GM08714 (cell line): ENCODE data around the gene LRRC74B.

ENCODE experiments used
- H3K4me3 ChIP-seq: fragments of 200-500 bp; sonication (Bioruptor generic); 2 replicates; pipeline ENCODE4 v1.5.1; 2014; ENCODE audit warnings: mild to moderate bottlenecking, low read length, inconsistent platforms
- ZNF274 ChIP-seq: IDR thresholded peaks from 2 replicates; pipeline ENCODE4 v1.6.1; 2012; ENCODE audit warnings: mild to moderate bottlenecking, low read depth, low read length

Gene LRRC74B

DNA sequence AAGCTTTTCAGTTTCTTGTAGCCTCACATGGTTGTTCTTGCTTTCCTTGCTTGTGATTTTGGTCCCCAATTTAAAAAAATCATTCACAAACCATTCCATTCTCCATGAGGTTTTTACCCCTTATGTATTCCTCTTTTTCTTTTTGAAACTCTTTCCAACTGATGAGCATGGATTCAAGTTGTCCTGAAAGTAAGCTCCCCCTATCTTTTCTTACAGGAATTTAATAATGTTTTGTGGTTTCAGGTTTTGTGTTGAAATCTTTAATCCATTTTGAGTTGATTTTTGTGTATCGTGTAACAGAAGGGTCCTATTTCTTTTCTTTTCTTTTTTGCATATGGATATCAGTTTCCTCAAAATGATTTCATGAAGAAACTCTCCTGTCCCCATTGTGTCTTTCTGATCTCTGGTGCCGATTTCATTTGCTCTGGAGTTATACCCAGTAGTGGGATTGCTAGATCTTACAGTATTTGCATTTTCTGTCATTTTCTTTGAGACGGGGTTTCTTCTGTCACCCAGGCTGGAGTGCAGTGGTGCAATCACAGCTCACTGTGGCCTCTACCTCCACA is 58.5 kb downstream of the LRRC74B start:
- H3K4me3 ChIP-seq, result no peak overlapping the region
- no peak for TF ChIP-seq ZNF274

DNA sequence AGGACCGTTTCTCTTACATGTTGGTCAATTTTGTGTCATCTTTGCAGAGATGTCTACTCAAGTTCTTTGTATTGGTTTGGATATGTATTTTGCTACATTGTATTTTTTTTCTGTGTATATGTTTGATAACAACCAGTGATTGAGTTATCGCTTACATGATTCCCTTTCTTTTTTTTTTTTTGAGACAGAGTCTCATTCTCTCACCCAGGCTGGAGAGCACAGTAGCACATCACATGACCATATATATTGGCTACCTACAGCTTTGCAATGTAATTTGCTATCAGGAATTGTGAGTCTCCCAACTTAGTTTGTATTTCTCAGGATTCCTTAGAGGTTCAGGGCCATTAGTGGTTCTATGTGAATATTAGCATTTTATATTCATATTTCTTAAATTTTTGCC is 59.5 kb downstream of the LRRC74B start:
- TF ChIP-seq ZNF274, result no peak
- H3K4me3 ChIP-seq, result no peak overlapping the region

DNA sequence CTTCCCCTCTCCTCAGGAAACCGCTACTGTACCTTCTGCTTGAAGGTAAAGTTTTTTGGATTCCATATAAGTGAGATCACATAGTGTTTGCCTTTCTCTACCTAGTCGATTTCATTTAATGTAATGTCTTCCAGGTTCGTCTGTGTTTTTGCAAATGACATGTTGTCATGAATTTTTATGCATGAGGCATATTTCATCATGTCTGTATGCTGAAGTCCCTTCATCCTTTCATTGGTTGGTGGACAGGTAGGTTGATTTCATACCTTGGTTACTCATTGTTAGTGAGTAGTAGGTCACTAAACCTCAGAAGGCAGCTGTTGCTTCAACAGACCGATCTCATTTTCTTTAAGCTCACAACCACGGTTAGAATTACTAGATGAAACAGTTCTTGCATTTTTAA is 60.3 kb downstream of the LRRC74B start:
- no peak for TF ChIP-seq ZNF274
- H3K4me3 ChIP-seq, result no peak overlapping the region

DNA sequence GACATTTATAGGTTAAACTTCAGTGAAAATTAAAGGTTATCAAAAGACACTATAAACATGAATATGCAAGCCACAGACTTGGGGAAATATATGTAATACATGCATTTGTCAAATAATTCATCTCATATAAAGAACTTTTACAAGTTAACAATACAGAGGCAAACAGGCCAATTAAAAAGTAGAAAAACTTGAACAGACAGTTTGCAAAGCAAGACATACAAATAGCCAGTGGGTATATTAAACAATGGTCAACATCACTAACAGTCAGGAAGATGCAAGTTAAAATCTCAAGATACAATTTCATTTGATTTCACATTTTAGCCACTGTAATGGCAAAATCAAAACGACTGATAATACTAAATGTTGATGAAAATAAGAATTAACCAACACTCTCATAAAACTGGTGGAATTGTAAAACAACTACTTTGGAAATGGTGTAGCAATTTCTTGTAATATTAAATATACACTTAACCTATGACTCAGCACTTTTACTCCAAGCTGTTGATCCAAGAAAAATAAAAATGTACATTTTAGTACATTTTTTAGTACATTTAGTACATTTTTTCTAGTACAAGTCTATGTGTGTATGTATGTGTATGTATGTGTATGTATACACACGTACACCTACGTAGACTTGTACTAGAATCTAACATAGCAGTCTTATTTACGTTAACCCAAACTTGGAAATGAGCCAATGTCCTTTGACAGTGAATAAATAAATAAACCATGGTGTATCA is 62.8 kb downstream of the LRRC74B start:
- TF ChIP-seq ZNF274, result no peak
- H3K4me3 ChIP-seq, result no peak overlapping the region
